ENCODE measurements around the gene CPS1. TPM values are rescaled to one million over a fixed set of nuclear protein-coding genes. Genes with fewer than 3 reads are reported as not detected.

Gene CPS1
- 9.9 and 11.2 TPM in 2 replicates for polyA plus RNA-seq (2013)

- no peak within 1 kb of the TSS for H2BK120ac ChIP-seq (ENCODE audit: insufficient read depth, low read length, poor library complexity)
- no peak within 1 kb of the TSS for H3K9ac ChIP-seq (ENCODE audit: low read length)
- no peaks in the 10 kb centered on the region for H3K79me1 ChIP-seq (ENCODE audit: low read length)
- no peak within 1 kb of the TSS for H4K91ac ChIP-seq (ENCODE audit: low read depth, low read length)
- no peak within 1 kb of the TSS for H2AFZ ChIP-seq (ENCODE audit: insufficient read depth, low read length, poor library complexity)
- no peak within 1 kb of the TSS for H4K12ac ChIP-seq (ENCODE audit: low read depth, low read length)
- H3K4me1 ChIP-seq (ENCODE audit: control insufficient read depth in 1 of 2, insufficient read depth in 2 of 2, low read length in 2 of 2) = no peaks in the 10 kb centered on the region
- H3K36me3 ChIP-seq (ENCODE audit: control insufficient read depth in 1 of 2, insufficient read depth in 2 of 2, low read length in 2 of 2) = no peaks in the 10 kb centered on the region
- no peak within 1 kb of the TSS for H3K4me2 ChIP-seq (ENCODE audit: low read length)
- no peak for DNase-seq
- H4K8ac ChIP-seq (ENCODE audit: low read depth, low read length) = no peak within 1 kb of the TSS
- no peak within 1 kb of the TSS for H3K23ac ChIP-seq (ENCODE audit: low read length)
- no peaks in the 10 kb centered on the region for H3K9me3 ChIP-seq (ENCODE audit: insufficient read depth, low read depth, low read length)
- no peak within 1 kb of the TSS for H2AK5ac ChIP-seq (ENCODE audit: low read length)
- H3K4ac ChIP-seq (ENCODE audit: low read depth, low read length) = no peak within 1 kb of the TSS
- H3K27me3 ChIP-seq (ENCODE audit: insufficient read depth, low read length) = no peaks in the 10 kb centered on the region
- no peak within 1 kb of the TSS for H2BK5ac ChIP-seq (ENCODE audit: low read depth, low read length, poor library complexity)
- no peak within 1 kb of the TSS for H3K4me3 ChIP-seq (ENCODE audit: low read depth, low read length)
- H2BK12ac ChIP-seq (ENCODE audit: low read length) = no peak within 1 kb of the TSS
- H3K79me2 ChIP-seq (ENCODE audit: control insufficient read depth, insufficient read depth, low read length, poor library complexity) = no peaks in the 10 kb centered on the region
- H3K27ac ChIP-seq (ENCODE audit: low read depth, low read length) = no peak within 1 kb of the TSS
- no peak within 1 kb of the TSS for H3K14ac ChIP-seq (ENCODE audit: low read length)
- no peak within 1 kb of the TSS for H3K18ac ChIP-seq (ENCODE audit: low read length)
- no CpG with 5 or more reads among the region's 2 CpGs for WGBS (ENCODE audit: extremely low coverage, insufficient coverage, insufficient read length)
Measured at GRCh38 chr2:210556329-210556980, at the start of gene CPS1. CPS1 (plus strand) TSS chr2:210556599; CDS start chr2:210556734, 135 bp downstream.

- WGBS (ENCODE audit: extremely low coverage, insufficient coverage, insufficient read length) = no CpG with 5 or more reads among the region's 2 CpGs
- H2AFZ ChIP-seq (ENCODE audit: insufficient read depth, low read length, poor library complexity) = no peak overlapping the region
- no peak overlapping the region for H3K18ac ChIP-seq (ENCODE audit: low read length)
- no peak overlapping the region for H3K4ac ChIP-seq (ENCODE audit: low read depth, low read length)
- no peaks in the 10 kb centered on the region for H3K79me2 ChIP-seq (ENCODE audit: control insufficient read depth, insufficient read depth, low read length, poor library complexity)
- H3K27ac ChIP-seq (ENCODE audit: low read depth, low read length) = no peak overlapping the region
- no peaks in the 10 kb centered on the region for H3K9me3 ChIP-seq (ENCODE audit: insufficient read depth, low read depth, low read length)
- no peaks in the 10 kb centered on the region for H3K4me1 ChIP-seq (ENCODE audit: control insufficient read depth in 1 of 2, insufficient read depth in 2 of 2, low read length in 2 of 2)
- no peak overlapping the region for H2BK12ac ChIP-seq (ENCODE audit: low read length)
- no peak overlapping the region for H4K12ac ChIP-seq (ENCODE audit: low read depth, low read length)
- H2AK5ac ChIP-seq (ENCODE audit: low read length) = no peak overlapping the region
- DNase-seq = no peak
- no peak overlapping the region for H2BK120ac ChIP-seq (ENCODE audit: insufficient read depth, low read length, poor library complexity)
- no peak overlapping the region for H4K91ac ChIP-seq (ENCODE audit: low read depth, low read length)
- H3K36me3 ChIP-seq (ENCODE audit: control insufficient read depth in 1 of 2, insufficient read depth in 2 of 2, low read length in 2 of 2) = no peaks in the 10 kb centered on the region
- no peak overlapping the region for H3K4me3 ChIP-seq (ENCODE audit: low read depth, low read length)
- no peak overlapping the region for H3K9ac ChIP-seq (ENCODE audit: low read length)
- H3K14ac ChIP-seq (ENCODE audit: low read length) = no peak overlapping the region
- H3K79me1 ChIP-seq (ENCODE audit: low read length) = no peaks in the 10 kb centered on the region
- no peak overlapping the region for H4K8ac ChIP-seq (ENCODE audit: low read depth, low read length)
- H3K4me2 ChIP-seq (ENCODE audit: low read length) = no peak overlapping the region
- no peak overlapping the region for H3K23ac ChIP-seq (ENCODE audit: low read length)
- no peaks in the 10 kb centered on the region for H3K27me3 ChIP-seq (ENCODE audit: insufficient read depth, low read length)
- no peak overlapping the region for H2BK5ac ChIP-seq (ENCODE audit: low read depth, low read length, poor library complexity)
Measured at GRCh38 chr2:210515911-210516310, 40.5 kb upstream of the CPS1 start.

GRCh38 chr2:210517264-210517663 lies 39.1 kb upstream of the CPS1 start:
- no peaks in the 10 kb centered on the region for H3K27me3 ChIP-seq (ENCODE audit: insufficient read depth, low read length)
- no peaks in the 10 kb centered on the region for H3K79me1 ChIP-seq (ENCODE audit: low read length)
- H2AK5ac ChIP-seq (ENCODE audit: low read length) = no peak overlapping the region
- H3K27ac ChIP-seq (ENCODE audit: low read depth, low read length) = no peak overlapping the region
- no peak for DNase-seq
- no peak overlapping the region for H3K18ac ChIP-seq (ENCODE audit: low read length)
- H3K4me3 ChIP-seq (ENCODE audit: low read depth, low read length) = no peak overlapping the region
- H3K4me2 ChIP-seq (ENCODE audit: low read length) = no peak overlapping the region
- H4K91ac ChIP-seq (ENCODE audit: low read depth, low read length) = no peak overlapping the region
- H4K8ac ChIP-seq (ENCODE audit: low read depth, low read length) = no peak overlapping the region
- no CpG with 5 or more reads among the region's 4 CpGs for WGBS (ENCODE audit: extremely low coverage, insufficient coverage, insufficient read length)
- no peak overlapping the region for H4K12ac ChIP-seq (ENCODE audit: low read depth, low read length)
- no peak overlapping the region for H3K9ac ChIP-seq (ENCODE audit: low read length)
- H2BK120ac ChIP-seq (ENCODE audit: insufficient read depth, low read length, poor library complexity) = no peak overlapping the region
- H3K4ac ChIP-seq (ENCODE audit: low read depth, low read length) = no peak overlapping the region
- no peaks in the 10 kb centered on the region for H3K9me3 ChIP-seq (ENCODE audit: insufficient read depth, low read depth, low read length)
- H2BK12ac ChIP-seq (ENCODE audit: low read length) = no peak overlapping the region
- H3K4me1 ChIP-seq (ENCODE audit: control insufficient read depth in 1 of 2, insufficient read depth in 2 of 2, low read length in 2 of 2) = no peaks in the 10 kb centered on the region
- H2AFZ ChIP-seq (ENCODE audit: insufficient read depth, low read length, poor library complexity) = no peak overlapping the region
- H3K36me3 ChIP-seq (ENCODE audit: control insufficient read depth in 1 of 2, insufficient read depth in 2 of 2, low read length in 2 of 2) = no peaks in the 10 kb centered on the region
- no peaks in the 10 kb centered on the region for H3K79me2 ChIP-seq (ENCODE audit: control insufficient read depth, insufficient read depth, low read length, poor library complexity)
- H2BK5ac ChIP-seq (ENCODE audit: low read depth, low read length, poor library complexity) = no peak overlapping the region
- H3K23ac ChIP-seq (ENCODE audit: low read length) = no peak overlapping the region
- H3K14ac ChIP-seq (ENCODE audit: low read length) = no peak overlapping the region

DNA sequence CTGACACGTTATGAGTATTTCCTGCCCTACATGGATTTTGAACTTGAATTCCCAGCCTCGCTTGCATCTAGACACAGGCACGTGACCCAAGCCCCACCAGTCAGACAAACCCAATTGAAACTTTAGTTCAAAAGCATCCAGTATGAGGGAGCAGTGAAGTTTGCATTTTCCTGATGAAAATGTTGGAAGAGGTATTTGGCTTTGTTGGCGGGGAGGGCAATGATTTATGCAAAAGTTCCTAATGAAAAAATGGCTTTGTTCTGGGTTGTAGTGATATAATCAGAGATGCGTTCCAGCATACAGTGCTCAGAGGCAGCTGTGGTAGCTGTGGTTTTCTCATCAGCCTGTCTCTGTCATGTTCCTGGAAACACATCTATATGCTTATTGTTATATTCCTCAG lies 36.8 kb upstream of the CPS1 start:
- no peak overlapping the region for H2BK5ac ChIP-seq (ENCODE audit: low read depth, low read length, poor library complexity)
- H3K27me3 ChIP-seq (ENCODE audit: insufficient read depth, low read length) = no peaks in the 10 kb centered on the region
- no peaks in the 10 kb centered on the region for H3K4me1 ChIP-seq (ENCODE audit: control insufficient read depth in 1 of 2, insufficient read depth in 2 of 2, low read length in 2 of 2)
- no peak overlapping the region for H3K4ac ChIP-seq (ENCODE audit: low read depth, low read length)
- no peak for DNase-seq
- H4K12ac ChIP-seq (ENCODE audit: low read depth, low read length) = no peak overlapping the region
- H3K14ac ChIP-seq (ENCODE audit: low read length) = no peak overlapping the region
- no peak overlapping the region for H4K8ac ChIP-seq (ENCODE audit: low read depth, low read length)
- H2AK5ac ChIP-seq (ENCODE audit: low read length) = no peak overlapping the region
- H2BK12ac ChIP-seq (ENCODE audit: low read length) = no peak overlapping the region
- H3K9me3 ChIP-seq (ENCODE audit: insufficient read depth, low read depth, low read length) = no peaks in the 10 kb centered on the region
- H3K27ac ChIP-seq (ENCODE audit: low read depth, low read length) = no peak overlapping the region
- no CpG with 5 or more reads among the region's 5 CpGs for WGBS (ENCODE audit: extremely low coverage, insufficient coverage, insufficient read length)
- H3K4me2 ChIP-seq (ENCODE audit: low read length) = no peak overlapping the region
- no peak overlapping the region for H3K9ac ChIP-seq (ENCODE audit: low read length)
- no peaks in the 10 kb centered on the region for H3K79me2 ChIP-seq (ENCODE audit: control insufficient read depth, insufficient read depth, low read length, poor library complexity)
- H3K79me1 ChIP-seq (ENCODE audit: low read length) = no peaks in the 10 kb centered on the region
- H3K18ac ChIP-seq (ENCODE audit: low read length) = no peak overlapping the region
- no peak overlapping the region for H2AFZ ChIP-seq (ENCODE audit: insufficient read depth, low read length, poor library complexity)
- H3K36me3 ChIP-seq (ENCODE audit: control insufficient read depth in 1 of 2, insufficient read depth in 2 of 2, low read length in 2 of 2) = no peaks in the 10 kb centered on the region
- no peak overlapping the region for H2BK120ac ChIP-seq (ENCODE audit: insufficient read depth, low read length, poor library complexity)
- H3K4me3 ChIP-seq (ENCODE audit: low read depth, low read length) = no peak overlapping the region
- H4K91ac ChIP-seq (ENCODE audit: low read depth, low read length) = no peak overlapping the region
- no peak overlapping the region for H3K23ac ChIP-seq (ENCODE audit: low read length)

Measured in trophoblast cell (in vitro differentiated cells and primary cell).